ENCODE measurements around the gene HARS1. TPM values are rescaled to one million over a fixed set of nuclear protein-coding genes. Genes with fewer than 3 reads are reported as not detected.
A peak's percentile ranks its signal among the peaks of the same experiment; 100 is the strongest.

Gene HARS1
- total and polyA plus RNA-seq, 2 of the 13 experiments (the other 11 are each of a cell fraction or from before 2014, with no cell fraction given) = 36.9 to 66.2 TPM

- TF ChIP-seq ZNF280D (CRISPR knock-in tag; IDR thresholded peaks at IDR 0.05) (peak; percentile 66; the same call in 1 of the 2 replicates), FOXK2 (IDR thresholded peaks at IDR 0.05) (peak; percentile 59; the same call in 1 of the 2 replicates), SIN3A (IDR thresholded peaks at IDR 0.05; ENCODE audit: borderline replicate concordance, low read depth, low read length) (peak; percentile 66), ZBTB26 (CRISPR knock-in tag; IDR thresholded peaks at IDR 0.05; ENCODE audit: borderline replicate concordance) (0 out of 2 replicates have a peak, but pooled peaks have one; percentile 21), ZC3H13 (CRISPR knock-in tag; IDR thresholded peaks at IDR 0.05) (no peak), THAP9 (CRISPR knock-in tag; IDR thresholded peaks at IDR 0.05; ENCODE audit: borderline replicate concordance) (peak; percentile 99), ZNF878 (CRISPR knock-in tag; IDR thresholded peaks at IDR 0.05) (peak; percentile 38; the same call in 1 of the 2 replicates), CENPT (CRISPR knock-in tag; IDR thresholded peaks at IDR 0.05; ENCODE audit: low read depth) (no peak), ZNF792 (CRISPR knock-in tag; IDR thresholded peaks at IDR 0.05) (peak; percentile 62; the same call in 1 of the 2 replicates), TGIF2 (CRISPR knock-in tag; IDR thresholded peaks at IDR 0.05) (peak; percentile 84; the same call in 1 of the 2 replicates), CREB1 (IDR thresholded peaks at IDR 0.05) (no peak), CREB1 (CRISPR knock-in tag; IDR thresholded peaks at IDR 0.05) (peak; percentile 87; the same call in 1 of the 2 replicates), ZBTB38 (CRISPR knock-in tag; IDR thresholded peaks at IDR 0.05) (no peak), ZNF34 (CRISPR knock-in tag; IDR thresholded peaks at IDR 0.05; ENCODE audit: borderline replicate concordance) (no peak), KAT7 (CRISPR knock-in tag; IDR thresholded peaks at IDR 0.05; ENCODE audit: borderline replicate concordance) (peak; percentile 90), PHF8 (CRISPR knock-in tag; IDR thresholded peaks at IDR 0.05) (peak; percentile 80), KAT2B (IDR thresholded peaks at IDR 0.05; ENCODE audit: borderline replicate concordance, low read depth, low read length) (no peak), MIER3 (CRISPR knock-in tag; IDR thresholded peaks at IDR 0.05; ENCODE audit: borderline replicate concordance) (peak; percentile 71; the same call in 1 of the 2 replicates), GZF1 (CRISPR knock-in tag; IDR thresholded peaks at IDR 0.05) (no peak), CEBPB (IDR thresholded peaks at IDR 0.05; ENCODE audit: borderline replicate concordance, low read depth, low read length) (peak; percentile 94), ZNF275 (CRISPR knock-in tag; IDR thresholded peaks at IDR 0.05; ENCODE audit: borderline replicate concordance) (no peak)
These were observed 9.3 kb upstream of the HARS1 start, which contains the start of gene ZMAT2 (continued) for GRCh38 chr5:140700177-140701144.
